Measurements from ENCODE around the gene PPFIA1. TPM values are rescaled to one million over a fixed set of nuclear protein-coding genes. Genes with fewer than 3 reads are reported as not detected.

Gene PPFIA1
- total RNA-seq, 4 donors from 2014 or later: 46.3 to 51.5 (median 47.2) TPM

DNA sequence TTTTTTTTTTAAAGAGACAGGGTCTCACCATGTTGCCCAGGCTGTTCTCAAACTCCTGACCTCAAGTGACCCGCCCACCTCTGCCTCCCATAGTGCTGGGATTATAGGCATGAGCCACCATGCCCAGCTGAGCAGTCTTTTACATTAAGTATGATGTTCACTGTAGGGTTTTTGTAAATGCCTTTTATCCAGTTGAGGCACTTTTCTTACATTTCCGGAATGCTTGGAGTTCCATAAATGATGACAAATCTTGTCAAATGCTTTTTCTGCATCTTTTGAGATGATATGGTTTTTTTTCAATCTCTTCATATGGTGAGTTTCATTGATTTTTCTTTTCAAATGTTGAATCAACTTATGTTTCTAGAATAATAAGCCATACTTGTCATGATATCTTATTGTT is 98.5 kb downstream of the PPFIA1 start:
- peaks cover 11 to 51% (median 41%) of the 10 kb centered on the region in 4 donors for H3K36me3 ChIP-seq
- H3K4me1 ChIP-seq: peaks cover 0 to 5% (median 0%) of the 10 kb centered on the region in 4 donors
- H3K4me3 ChIP-seq: no peak overlapping the region
- DNase-seq (ENCODE audit: extremely low spot score): no peak
- H3K9me3 ChIP-seq: no peaks in the 10 kb centered on the region
- intact Hi-C loops (cut with DNase I): no loop called here
- 100% methylated on average over 2 of the region's 2 CpGs for WGBS
- H3K27ac ChIP-seq (replicated peaks in 1 of 4): no peak overlapping the region
- H3K27me3 ChIP-seq: no peaks in the 10 kb centered on the region
- TF ChIP-seq POLR2AphosphoS5 (IDR thresholded peaks at IDR 0.05) (no peak), POLR2A (IDR thresholded peaks at IDR 0.05; ENCODE audit: low read depth) (no peak), EP300 (IDR thresholded peaks at IDR 0.05) (no peak)
- TF ChIP-seq, protein P1, sequence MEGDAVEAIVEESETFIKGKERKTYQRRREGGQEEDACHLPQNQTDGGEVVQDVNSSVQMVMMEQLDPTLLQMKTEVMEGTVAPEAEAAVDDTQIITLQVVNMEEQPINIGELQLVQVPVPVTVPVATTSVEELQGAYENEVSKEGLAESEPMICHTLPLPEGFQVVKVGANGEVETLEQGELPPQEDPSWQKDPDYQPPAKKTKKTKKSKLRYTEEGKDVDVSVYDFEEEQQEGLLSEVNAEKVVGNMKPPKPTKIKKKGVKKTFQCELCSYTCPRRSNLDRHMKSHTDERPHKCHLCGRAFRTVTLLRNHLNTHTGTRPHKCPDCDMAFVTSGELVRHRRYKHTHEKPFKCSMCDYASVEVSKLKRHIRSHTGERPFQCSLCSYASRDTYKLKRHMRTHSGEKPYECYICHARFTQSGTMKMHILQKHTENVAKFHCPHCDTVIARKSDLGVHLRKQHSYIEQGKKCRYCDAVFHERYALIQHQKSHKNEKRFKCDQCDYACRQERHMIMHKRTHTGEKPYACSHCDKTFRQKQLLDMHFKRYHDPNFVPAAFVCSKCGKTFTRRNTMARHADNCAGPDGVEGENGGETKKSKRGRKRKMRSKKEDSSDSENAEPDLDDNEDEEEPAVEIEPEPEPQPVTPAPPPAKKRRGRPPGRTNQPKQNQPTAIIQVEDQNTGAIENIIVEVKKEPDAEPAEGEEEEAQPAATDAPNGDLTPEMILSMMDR (IDR thresholded peaks at IDR 0.05): no peak

DNA sequence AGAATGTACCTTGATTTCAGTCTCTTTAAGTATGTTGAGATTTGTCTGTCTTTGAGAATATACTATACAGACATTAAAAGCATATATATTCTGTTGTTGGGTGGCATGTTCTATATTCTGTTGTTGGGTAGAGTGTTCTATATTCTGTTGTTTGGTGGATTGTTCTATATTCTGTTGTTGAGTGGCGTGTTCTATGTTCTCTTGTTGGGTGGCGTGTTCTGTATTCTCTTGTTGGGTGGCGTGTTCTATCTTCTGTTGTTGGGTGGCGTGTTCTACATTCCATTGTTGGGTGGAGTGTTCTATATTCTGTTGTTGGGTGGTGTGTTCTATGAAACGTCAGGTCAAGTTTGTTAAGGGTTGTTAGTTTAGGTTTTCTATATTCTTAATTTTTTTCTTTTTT is 100.8 kb downstream of the PPFIA1 start:
- no peaks in the 10 kb centered on the region for H3K9me3 ChIP-seq
- H3K27me3 ChIP-seq: no peaks in the 10 kb centered on the region
- no peak for DNase-seq (ENCODE audit: extremely low spot score)
- H3K4me3 ChIP-seq: no peak overlapping the region
- intact Hi-C loops (cut with DNase I): no loop called here
- WGBS: 66% methylated on average over 5 of the region's 5 CpGs
- TF ChIP-seq POLR2A (IDR thresholded peaks at IDR 0.05; ENCODE audit: low read depth) (no peak), EP300 (IDR thresholded peaks at IDR 0.05) (no peak), POLR2AphosphoS5 (IDR thresholded peaks at IDR 0.05) (no peak)
- TF ChIP-seq, protein P1 (IDR thresholded peaks at IDR 0.05): no peak
- H3K27ac ChIP-seq (replicated peaks in 1 of 4): no peak overlapping the region
- H3K4me1 ChIP-seq: no peaks in the 10 kb centered on the region
- H3K36me3 ChIP-seq: peaks cover 20 to 52% (median 43%) of the 10 kb centered on the region in 4 donors

DNA sequence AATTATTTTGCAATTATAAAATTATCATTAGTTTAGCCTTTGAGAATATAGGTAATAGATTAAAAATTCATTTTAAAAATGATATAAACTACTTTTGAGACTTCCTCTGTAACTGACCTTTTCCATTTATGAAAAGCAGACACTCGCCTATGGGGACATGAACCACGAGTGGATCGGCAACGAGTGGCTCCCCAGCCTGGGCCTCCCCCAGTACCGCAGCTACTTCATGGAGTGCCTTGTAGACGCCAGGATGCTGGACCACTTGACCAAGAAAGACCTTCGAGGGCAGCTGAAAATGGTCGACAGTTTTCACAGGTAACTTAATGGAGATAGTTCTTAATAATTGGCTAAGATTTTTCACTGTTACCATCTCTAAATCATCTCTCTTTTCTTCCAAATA is 101.6 kb downstream of the PPFIA1 start:
- no peaks in the 10 kb centered on the region for H3K27me3 ChIP-seq
- intact Hi-C loops (cut with DNase I): no loop called here
- H3K9me3 ChIP-seq: no peaks in the 10 kb centered on the region
- TF ChIP-seq EP300 (IDR thresholded peaks at IDR 0.05) (no peak), POLR2AphosphoS5 (IDR thresholded peaks at IDR 0.05) (no peak), POLR2A (IDR thresholded peaks at IDR 0.05; ENCODE audit: low read depth) (no peak)
- TF ChIP-seq, protein P1 (IDR thresholded peaks at IDR 0.05): no peak
- WGBS: 94% methylated on average over 8 of the region's 8 CpGs
- H3K4me3 ChIP-seq: no peak overlapping the region
- no peak for DNase-seq (ENCODE audit: extremely low spot score)
- no peak overlapping the region for H3K27ac ChIP-seq (replicated peaks in 1 of 4)
- peaks cover 27 to 59% (median 49%) of the 10 kb centered on the region in 4 donors for H3K36me3 ChIP-seq
- no peaks in the 10 kb centered on the region for H3K4me1 ChIP-seq

DNA sequence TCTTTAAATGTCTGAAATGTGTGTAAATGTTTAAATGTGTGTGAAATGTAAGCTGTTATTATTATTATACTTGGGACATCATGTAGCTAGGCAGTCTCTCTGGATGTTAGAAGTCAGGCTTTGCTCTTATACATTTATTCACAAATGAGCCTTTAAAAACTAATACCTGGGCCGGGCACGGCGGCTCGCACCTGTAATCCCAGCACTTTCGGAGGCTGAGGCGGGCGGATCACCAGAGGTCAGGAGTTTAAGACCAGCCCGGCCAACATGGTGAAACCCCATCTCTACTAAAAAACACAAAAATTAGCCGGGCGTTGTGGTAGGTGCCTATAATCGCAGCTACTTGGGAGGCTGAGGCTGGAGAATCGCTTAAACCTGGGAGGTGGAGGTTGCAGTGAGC is 106.1 kb downstream of the PPFIA1 start:
- TF ChIP-seq, protein P1 (IDR thresholded peaks at IDR 0.05): no peak
- TF ChIP-seq POLR2A (IDR thresholded peaks at IDR 0.05; ENCODE audit: low read depth): no peak
- Histone ChIP-seq H3K27ac (replicated peaks in 1 of 4) (no peak overlapping the region), H3K4me1 (peaks cover 0 to 6% (median 4%) of the 10 kb centered on the region in 4 donors), H3K36me3 (peaks cover 29 to 85% (median 72%) of the 10 kb centered on the region in 4 donors), H3K9me3 (no peaks in the 10 kb centered on the region), H3K27me3 (no peaks in the 10 kb centered on the region), H3K4me3 (no peak overlapping the region)
- intact Hi-C loops (cut with DNase I): no loop called here
- WGBS: 93% methylated on average over 12 of the region's 12 CpGs
- no peak for DNase-seq (ENCODE audit: extremely low spot score)

DNA sequence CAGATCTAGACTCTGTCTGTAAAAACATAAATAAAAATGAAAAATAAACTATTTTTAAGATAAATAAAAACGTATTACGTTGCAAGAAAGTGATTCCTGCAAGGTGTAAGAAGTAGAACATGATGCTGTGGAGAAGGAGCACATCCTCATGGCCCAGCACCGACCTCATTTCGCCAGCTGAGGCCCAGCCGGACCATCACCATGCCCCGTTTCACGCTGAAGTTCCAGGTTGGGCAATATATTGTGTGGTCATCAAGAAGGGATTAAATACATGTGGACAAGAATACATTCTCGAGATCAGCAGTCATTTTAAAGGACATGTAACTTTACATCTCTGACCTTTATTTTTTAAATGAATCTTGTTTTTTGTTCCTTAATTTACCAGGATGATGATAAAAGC is 107.2 kb downstream of the PPFIA1 start:
- H3K9me3 ChIP-seq: no peaks in the 10 kb centered on the region
- H3K27me3 ChIP-seq: no peaks in the 10 kb centered on the region
- no peak for DNase-seq (ENCODE audit: extremely low spot score)
- H3K27ac ChIP-seq (replicated peaks in 1 of 4): no peak overlapping the region
- 93% methylated on average over 8 of the region's 8 CpGs for WGBS
- intact Hi-C loops (cut with DNase I): no loop called here
- TF ChIP-seq POLR2AphosphoS5 (IDR thresholded peaks at IDR 0.05) (no peak), EP300 (IDR thresholded peaks at IDR 0.05) (no peak), POLR2A (IDR thresholded peaks at IDR 0.05; ENCODE audit: low read depth) (no peak)
- TF ChIP-seq, protein P1 (IDR thresholded peaks at IDR 0.05): no peak
- H3K4me1 ChIP-seq: peaks cover 0 to 16% (median 14%) of the 10 kb centered on the region in 4 donors
- H3K4me3 ChIP-seq: no peak overlapping the region
- H3K36me3 ChIP-seq: peaks cover 22 to 88% (median 67%) of the 10 kb centered on the region in 4 donors
